Ascending aorta (tissue), 2 donors: ENCODE measurements around the gene ARPC5L. TPM values are rescaled to one million over a fixed set of nuclear protein-coding genes. Genes with fewer than 3 reads are reported as not detected.

Experiments used
- DNase-seq, 2 donors: peaks; one replicate each; pipeline ENCODE4 v3.0.0-alpha.2; 2019; ENCODE audit warnings: low spot score in 2 of 2
- H3K27ac ChIP-seq, 2 donors: fragments of 200-600 bp; sonication (generic); one replicate each; pipeline ENCODE4 v1.5.1; 2016 to 2017; ENCODE audit warnings: mild to moderate bottlenecking in 1 of 2
- H3K27me3 ChIP-seq: fragments of 200-600 bp; sonication (generic); one replicate; pipeline ENCODE4 v1.5.1; 2017
- H3K36me3 ChIP-seq, 2 donors: fragments of 200-600 bp; sonication (generic); one replicate each; pipeline ENCODE4 v1.5.1; 2016
- H3K4me1 ChIP-seq, 2 donors: fragments of 200-600 bp; sonication (generic); one replicate each; pipeline ENCODE4 v1.5.1; 2016 to 2017; ENCODE audit warnings: mild to moderate bottlenecking in 1 of 2
- H3K4me3 ChIP-seq, 2 donors: fragments of 200-600 bp; sonication (generic); one replicate each; pipeline ENCODE4 v1.5.1; 2016 to 2017; ENCODE audit warnings: mild to moderate bottlenecking in 1 of 2
- H3K9me3 ChIP-seq, 2 donors: fragments of 200-600 bp; sonication (generic); one replicate each; pipeline ENCODE4 v1.5.1; 2016
- CTCF ChIP-seq, 3 experiments: fragments of 200-600 bp in 2 of 3; fragments of 450-650 bp in 1 of 3; sonication (generic) in 2 of 3; IDR thresholded peaks; one replicate each; pipeline ENCODE4 v1.5.1; 2016 to 2019; ENCODE audit warnings: antibody characterized with exemption in 3 of 3, mild to moderate bottlenecking in 1 of 3, moderate library complexity in 1 of 3
- intact Hi-C: fragments of 100-400 bp; cut with DNase I; formaldehyde crosslinking; loops from one replicate; pipeline ENCODE4 v1.15.1; 2023
- total RNA-seq: library from RNA; depleted of rRNA; stranded (reverse); fragments of >200 nt; gene quantifications from one replicate; pipeline ENCODE4 v1.1.0, GENCODE V29; 2016

Gene ARPC5L
- total RNA-seq, 1 donor from 2014 or later: 12.0 TPM

- Histone ChIP-seq H3K4me1 (peaks cover 8 to 28% of the 10 kb centered on the region in 2 donors), H3K27me3 (no peaks in the 10 kb centered on the region), H3K36me3 (peaks cover 43 to 53% of the 10 kb centered on the region in 2 donors), H3K27ac (no peak overlapping the region), H3K9me3 (no peaks in the 10 kb centered on the region), H3K4me3 (no peak overlapping the region)
- no peak for DNase-seq
- intact Hi-C loops: no loop called here
- no peak for TF ChIP-seq CTCF (IDR thresholded peaks at IDR 0.05)
Measured at GRCh38 chr9:124873664-124874063, 11.7 kb downstream of the ARPC5L start.

- H3K4me1 ChIP-seq: peaks cover 2 to 20% of the 10 kb centered on the region in 2 donors
- no peak for DNase-seq
- no peaks in the 10 kb centered on the region for H3K27me3 ChIP-seq
- no peak for TF ChIP-seq CTCF (IDR thresholded peaks at IDR 0.05)
- no peaks in the 10 kb centered on the region for H3K9me3 ChIP-seq
- peaks cover 61 to 71% of the 10 kb centered on the region in 2 donors for H3K36me3 ChIP-seq
- intact Hi-C loops: no loop called here
- no peak overlapping the region for H3K27ac ChIP-seq
- H3K4me3 ChIP-seq: no peak overlapping the region
Measured at GRCh38 chr9:124875501-124875900, 13.6 kb downstream of the ARPC5L start.

GRCh38 chr9:124877021-124877782 lies 15.3 kb downstream of the ARPC5L start:
- Histone ChIP-seq H3K27me3 (no peaks in the 10 kb centered on the region), H3K36me3 (peaks cover 76 to 88% of the 10 kb centered on the region in 2 donors), H3K4me3 (no peak overlapping the region), H3K4me1 (peaks cover 0 to 12% of the 10 kb centered on the region in 2 donors), H3K9me3 (no peaks in the 10 kb centered on the region), H3K27ac (no peak overlapping the region)
- intact Hi-C loops: no loop called here
- TF ChIP-seq CTCF (IDR thresholded peaks at IDR 0.05): no peak
- DNase-seq: no peak

- Histone ChIP-seq H3K27me3 (no peaks in the 10 kb centered on the region), H3K27ac (no peak overlapping the region), H3K4me3 (no peak overlapping the region), H3K36me3 (peaks cover 78 to 96% of the 10 kb centered on the region in 2 donors), H3K4me1 (peaks cover 0 to 5% of the 10 kb centered on the region in 2 donors), H3K9me3 (no peaks in the 10 kb centered on the region)
- intact Hi-C loops: no loop called here
- DNase-seq: no peak
- TF ChIP-seq CTCF (IDR thresholded peaks at IDR 0.05): no peak
Measured at GRCh38 chr9:124878021-124878420, 16.1 kb downstream of the ARPC5L start.

- H3K27ac ChIP-seq: no peak overlapping the region
- H3K9me3 ChIP-seq: no peaks in the 10 kb centered on the region
- peaks cover 0 to under 1% of the 10 kb centered on the region in 2 donors for H3K4me1 ChIP-seq
- no peaks in the 10 kb centered on the region for H3K27me3 ChIP-seq
- peaks cover 80 to 99% of the 10 kb centered on the region in 2 donors for H3K36me3 ChIP-seq
- DNase-seq: no peak
- no peak for TF ChIP-seq CTCF (IDR thresholded peaks at IDR 0.05)
- intact Hi-C loops: no loop called here
- H3K4me3 ChIP-seq: no peak overlapping the region
Measured at GRCh38 chr9:124878518-124878917, 16.6 kb downstream of the ARPC5L start.
